ENCODE measurements around the gene CYP19A1. TPM values are rescaled to one million over a fixed set of nuclear protein-coding genes. Genes with fewer than 3 reads are reported as not detected.

CYP19A1 gene
- total RNA-seq (ENCODE audit: low replicate concordance), result 0.98 and 3.1 TPM in 2 replicates

DNA sequence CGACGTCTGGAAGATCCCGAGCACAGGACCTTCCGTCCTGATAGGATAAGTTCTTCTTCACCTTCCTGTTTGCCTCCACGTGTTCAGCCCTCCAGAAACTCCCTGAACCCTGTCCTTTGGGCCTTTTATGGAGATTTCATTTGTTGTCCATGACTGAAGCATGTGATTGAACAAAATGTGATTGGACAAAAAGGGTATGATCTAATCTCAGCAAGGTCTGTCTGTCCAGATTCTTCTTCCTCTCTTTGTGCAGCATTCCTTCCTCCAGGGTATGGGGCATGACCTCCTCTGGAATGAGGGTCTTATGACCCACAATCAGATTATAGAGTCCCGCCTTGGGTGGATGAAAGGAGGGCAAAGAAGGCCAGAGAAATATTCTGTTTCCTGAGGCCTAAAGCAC lies at the start of gene CYP19A1:
CYP19A1 (minus strand) TSS at position 101 of the 400 bp plus-strand sequence. CDS start 95,684 bp downstream, outside the sequence.
- TF ChIP-seq, protein P1, sequence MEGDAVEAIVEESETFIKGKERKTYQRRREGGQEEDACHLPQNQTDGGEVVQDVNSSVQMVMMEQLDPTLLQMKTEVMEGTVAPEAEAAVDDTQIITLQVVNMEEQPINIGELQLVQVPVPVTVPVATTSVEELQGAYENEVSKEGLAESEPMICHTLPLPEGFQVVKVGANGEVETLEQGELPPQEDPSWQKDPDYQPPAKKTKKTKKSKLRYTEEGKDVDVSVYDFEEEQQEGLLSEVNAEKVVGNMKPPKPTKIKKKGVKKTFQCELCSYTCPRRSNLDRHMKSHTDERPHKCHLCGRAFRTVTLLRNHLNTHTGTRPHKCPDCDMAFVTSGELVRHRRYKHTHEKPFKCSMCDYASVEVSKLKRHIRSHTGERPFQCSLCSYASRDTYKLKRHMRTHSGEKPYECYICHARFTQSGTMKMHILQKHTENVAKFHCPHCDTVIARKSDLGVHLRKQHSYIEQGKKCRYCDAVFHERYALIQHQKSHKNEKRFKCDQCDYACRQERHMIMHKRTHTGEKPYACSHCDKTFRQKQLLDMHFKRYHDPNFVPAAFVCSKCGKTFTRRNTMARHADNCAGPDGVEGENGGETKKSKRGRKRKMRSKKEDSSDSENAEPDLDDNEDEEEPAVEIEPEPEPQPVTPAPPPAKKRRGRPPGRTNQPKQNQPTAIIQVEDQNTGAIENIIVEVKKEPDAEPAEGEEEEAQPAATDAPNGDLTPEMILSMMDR (IDR thresholded peaks at IDR 0.05; ENCODE audit: insufficient read depth, low read length), result no peak
- no peak within 1 kb of the TSS for H3K4me3 ChIP-seq (ENCODE audit: low read depth, low read length)
- DNase-seq (ENCODE audit: low read depth), result no peak

DNA sequence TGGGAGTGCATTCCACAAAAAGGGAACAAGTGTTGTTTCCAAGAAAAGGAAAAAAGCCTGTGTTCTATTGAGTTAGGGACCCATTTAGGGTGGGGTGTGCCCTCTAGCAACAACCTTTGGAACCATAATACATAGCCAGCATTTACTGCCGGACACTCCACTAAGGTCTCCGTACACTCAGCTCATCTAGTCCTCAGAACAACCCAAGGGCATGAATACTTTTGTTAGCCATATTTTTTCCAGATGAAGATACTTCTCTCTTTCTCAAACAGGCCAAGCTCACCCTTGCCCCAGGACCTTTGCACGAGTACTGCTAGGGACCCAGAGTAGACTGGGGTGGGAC lies 49.3 kb upstream of the CYP19A1 start:
- no peak for DNase-seq (ENCODE audit: low read depth)
- TF ChIP-seq, protein P1 (IDR thresholded peaks at IDR 0.05; ENCODE audit: insufficient read depth, low read length), result no peak
- H3K4me3 ChIP-seq (ENCODE audit: low read depth, low read length), result no peak overlapping the region

DNA sequence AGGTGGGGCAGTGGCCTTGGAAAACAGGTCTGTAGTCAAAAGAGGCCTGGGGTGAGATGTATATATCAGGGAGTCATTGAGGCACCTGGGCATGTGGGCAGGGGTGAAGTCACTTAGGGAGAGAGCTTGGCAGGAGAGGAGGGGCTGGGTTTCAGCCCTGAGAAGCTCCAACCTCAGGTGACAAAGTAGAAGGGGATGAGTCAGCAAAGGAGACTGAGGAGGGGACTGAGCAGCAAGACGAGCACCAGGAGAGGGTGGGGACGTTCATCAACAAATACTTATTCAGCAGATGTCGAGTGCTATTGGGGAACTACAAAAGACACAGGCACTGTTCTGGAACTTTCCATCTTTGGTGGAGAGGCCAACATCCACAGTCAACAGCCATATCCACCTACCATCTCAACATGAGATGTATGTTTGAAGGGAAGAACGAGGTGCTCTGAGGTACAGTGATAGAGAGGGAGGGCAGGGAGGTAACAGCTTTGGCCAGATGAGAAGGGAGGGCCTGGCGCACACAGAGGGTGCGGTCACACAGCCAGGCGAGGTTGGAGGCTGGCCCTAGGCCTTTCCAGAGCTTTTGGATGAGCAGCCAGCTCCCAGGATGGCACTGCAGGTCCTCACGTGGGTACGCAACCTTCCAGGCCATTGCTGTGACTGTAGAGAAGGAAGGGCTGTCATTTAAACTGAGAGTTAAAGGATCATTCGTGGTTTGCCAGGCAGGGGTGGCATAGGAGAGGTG lies 48.7 kb upstream of the CYP19A1 start:
- DNase-seq (ENCODE audit: low read depth), result no peak
- TF ChIP-seq, protein P1 (IDR thresholded peaks at IDR 0.05; ENCODE audit: insufficient read depth, low read length), result no peak

DNA sequence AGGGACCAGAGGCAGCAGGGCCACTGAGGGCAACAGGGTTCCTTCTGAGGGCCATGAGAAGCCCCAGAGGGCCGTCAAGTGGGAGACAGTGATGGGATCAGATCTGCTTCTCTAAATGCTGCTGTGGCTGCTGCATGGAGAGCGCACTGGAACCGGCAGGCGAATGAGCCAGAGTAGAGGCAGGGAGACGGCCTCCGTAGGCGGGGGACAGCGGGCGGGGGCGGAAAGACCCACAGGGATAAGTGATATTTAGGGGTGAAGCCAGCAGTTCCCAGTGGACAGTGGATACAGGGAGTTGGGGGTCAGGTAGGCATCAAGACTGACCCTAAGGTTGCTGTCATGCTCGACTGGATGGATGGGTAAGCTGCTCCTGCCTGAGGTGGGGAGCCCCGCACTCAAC lies 48.1 kb upstream of the CYP19A1 start:
- H3K4me3 ChIP-seq (ENCODE audit: low read depth, low read length), result no peak overlapping the region
- DNase-seq (ENCODE audit: low read depth), result no peak
- TF ChIP-seq, protein P1 (IDR thresholded peaks at IDR 0.05; ENCODE audit: insufficient read depth, low read length), result no peak

More for the DNA sequence above, 48.7 kb upstream of the CYP19A1 start:
- H3K4me3 ChIP-seq (ENCODE audit: low read depth, low read length), result no peak overlapping the region

DNA sequence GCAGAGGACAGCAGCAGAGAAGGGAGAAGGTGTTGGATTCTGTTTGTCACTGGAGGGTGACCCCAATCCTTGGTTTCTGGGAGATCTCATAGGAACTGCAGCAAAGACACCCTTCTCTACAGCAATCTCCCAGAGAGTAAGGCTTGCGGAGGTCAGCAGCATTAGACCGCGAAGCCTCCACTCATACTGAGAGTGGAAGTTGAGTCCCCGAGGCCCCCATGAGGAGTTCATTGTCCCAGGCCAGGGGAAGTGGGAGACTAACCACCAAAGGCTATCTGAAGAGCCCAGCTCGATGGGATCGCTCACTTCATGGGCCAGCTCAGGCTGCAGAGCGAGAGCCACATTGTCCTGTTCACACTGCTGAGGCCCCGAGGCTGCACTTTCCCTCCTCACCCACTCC lies 47.6 kb upstream of the CYP19A1 start:
- no peak overlapping the region for H3K4me3 ChIP-seq (ENCODE audit: low read depth, low read length)
- TF ChIP-seq, protein P1 (IDR thresholded peaks at IDR 0.05; ENCODE audit: insufficient read depth, low read length), result no peak
- no peak for DNase-seq (ENCODE audit: low read depth)

DNA sequence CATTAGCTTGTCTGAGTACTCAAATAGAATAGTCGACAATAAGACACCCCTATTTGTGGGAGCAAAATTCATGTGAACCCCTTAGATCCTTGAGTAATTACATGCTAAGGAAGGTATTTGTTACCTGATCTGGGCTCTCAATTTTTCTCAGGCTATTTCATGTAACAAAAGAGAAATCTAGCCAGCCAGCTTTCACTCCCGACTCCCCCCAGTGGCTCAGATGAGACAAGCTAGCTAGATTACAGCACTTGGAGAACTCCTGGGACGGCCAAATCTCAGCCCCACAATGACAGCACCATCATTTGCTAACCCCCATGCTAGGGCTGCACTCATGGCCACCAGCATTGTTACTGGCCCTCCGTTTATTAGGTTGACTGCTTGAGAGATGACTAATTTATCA lies 44.4 kb upstream of the CYP19A1 start:
- peak; percentile 68 for DNase-seq (ENCODE audit: low read depth)
- TF ChIP-seq, protein P1 (IDR thresholded peaks at IDR 0.05; ENCODE audit: insufficient read depth, low read length), result peak; percentile 87
- H3K4me3 ChIP-seq (ENCODE audit: low read depth, low read length), result no peak overlapping the region

Data from fibroblast of the aortic adventitia (primary cell).